Lower lobe of right lung (tissue), 2 donors: ENCODE data around the gene FAF1. TPM values are rescaled to one million over a fixed set of nuclear protein-coding genes. Genes with fewer than 3 reads are reported as not detected.
"Not testable (repeated sequence)": the region's sequence is repeated elsewhere in the genome, so short reads cannot be mapped to it uniquely, and the experiment has no call there.

ENCODE experiments used
- ATAC-seq, 2 donors: fragments of 200-7000 bp; cut with Tn5 transposase; one replicate each; pipeline ENCODE4 v1.9.1; 2020 to 2022; ENCODE audit warnings: mild to moderate bottlenecking in 2 of 2, moderate library complexity in 2 of 2
- DNase-seq: peaks from one replicate; pipeline ENCODE4 v3.0.0-alpha.2; 2020
- H3K27ac ChIP-seq: fragments of 200-600 bp; one replicate; pipeline ENCODE4 v1.8.0; 2022
- H3K27me3 ChIP-seq: fragments of 200-600 bp; one replicate; pipeline ENCODE4 v1.8.0; 2022; ENCODE audit warnings: low read depth
- H3K36me3 ChIP-seq: fragments of 200-600 bp; one replicate; pipeline ENCODE4 v1.8.0; 2022; ENCODE audit warnings: mild to moderate bottlenecking
- H3K4me1 ChIP-seq: fragments of 200-600 bp; one replicate; pipeline ENCODE4 v1.8.0; 2022
- H3K4me3 ChIP-seq: fragments of 200-600 bp; one replicate; pipeline ENCODE4 v1.8.0; 2022; ENCODE audit warnings: mild to moderate bottlenecking
- H3K9me3 ChIP-seq: fragments of 200-600 bp; one replicate; pipeline ENCODE4 v1.8.0; 2022
- CTCF ChIP-seq: fragments of 200-600 bp; IDR thresholded peaks from one replicate; pipeline ENCODE4 v1.8.0; 2022; ENCODE audit warnings: antibody characterized with exemption, mild to moderate bottlenecking
- intact Hi-C: fragments of 100-400 bp; cut with DNase I; formaldehyde crosslinking; loops from one replicate; pipeline ENCODE4 v1.11.0; 2022
- total RNA-seq: library from RNA; stranded (reverse); fragmentation: NEBNext Ultra II Directional; extraction: Animal tissue kit (Norgen Biotek cat#: 25700); gene quantifications from one replicate; pipeline ENCODE4 v1.2.1, GENCODE V29; 2021
- donor health status: DM: no; HTN: yes; CAD: no; lungs with severe emphysema.

Gene FAF1
- total RNA-seq, 1 donor from 2014 or later: 45.0 TPM

- DNase-seq (no peak), ATAC-seq (peak in 1 of 2 donors; percentile 57)
- no peak overlapping the region for H3K27ac ChIP-seq
- H3K27me3 ChIP-seq: no peaks in the 10 kb centered on the region
- H3K36me3 ChIP-seq: no peaks in the 10 kb centered on the region
- no peaks in the 10 kb centered on the region for H3K9me3 ChIP-seq
- TF ChIP-seq CTCF: peak; percentile 81
- intact Hi-C loops: loop anchor here (5.0 kb wide), 1 partner anchor 417 kb away; no protein-coding TSS in a partner anchor
- H3K4me3 ChIP-seq: no peak overlapping the region
- no peaks in the 10 kb centered on the region for H3K4me1 ChIP-seq
Observed at GRCh38 chr1:50774759-50775351, 185.2 kb downstream of the FAF1 start.

- no peaks in the 10 kb centered on the region for H3K27me3 ChIP-seq
- H3K36me3 ChIP-seq: no peaks in the 10 kb centered on the region
- no peak overlapping the region for H3K27ac ChIP-seq
- no peaks in the 10 kb centered on the region for H3K9me3 ChIP-seq
- H3K4me3 ChIP-seq: no peak overlapping the region
- DNase-seq (no peak), ATAC-seq (no peak)
- TF ChIP-seq CTCF: no peak
- intact Hi-C loops: no loop called here
- no peaks in the 10 kb centered on the region for H3K4me1 ChIP-seq
Observed at GRCh38 chr1:50766688-50767087, 193.4 kb downstream of the FAF1 start.

GRCh38 chr1:50756543-50756942, 203.5 kb downstream of the FAF1 start:
- intact Hi-C loops, ATAC-seq, H3K36me3 ChIP-seq, H3K4me3 ChIP-seq, H3K27me3 ChIP-seq, H3K27ac ChIP-seq, H3K4me1 ChIP-seq, H3K9me3 ChIP-seq, DNase-seq: not testable (repeated sequence)

- H3K36me3 ChIP-seq, H3K4me3 ChIP-seq, H3K4me1 ChIP-seq, ATAC-seq, H3K27me3 ChIP-seq, H3K27ac ChIP-seq, intact Hi-C loops, H3K9me3 ChIP-seq, DNase-seq: not testable (repeated sequence)
Observed at GRCh38 chr1:50754764-50755163, 205.3 kb downstream of the FAF1 start.

- Histone ChIP-seq H3K36me3 (no peaks in the 10 kb centered on the region), H3K27me3 (no peaks in the 10 kb centered on the region), H3K4me3 (no peak overlapping the region), H3K9me3 (no peaks in the 10 kb centered on the region), H3K4me1 (no peaks in the 10 kb centered on the region), H3K27ac (no peak overlapping the region)
- ATAC-seq (no peak), DNase-seq (no peak)
- peak; percentile 23 for TF ChIP-seq CTCF
- intact Hi-C loops: no loop called here
Observed at GRCh38 chr1:50750021-50750619, 209.9 kb downstream of the FAF1 start.

- Histone ChIP-seq H3K4me1 (no peaks in the 10 kb centered on the region), H3K36me3 (peaks cover 14% of the 10 kb centered on the region), H3K4me3 (no peak overlapping the region), H3K27me3 (no peaks in the 10 kb centered on the region), H3K27ac (no peak overlapping the region), H3K9me3 (no peaks in the 10 kb centered on the region)
- TF ChIP-seq CTCF: no peak
- no peak for ATAC-seq
- no peak for DNase-seq
- intact Hi-C loops: no loop called here
Observed at GRCh38 chr1:50747394-50747793, 212.7 kb downstream of the FAF1 start.
